ENCODE measurements around the gene AKNA.

Gene AKNA

GRCh38 chr9:114395334-114395617 lies 7.5 kb upstream of the AKNA start:
- DNase-seq, result no peak

GRCh38 chr9:114394523-114395333 lies 6.9 kb upstream of the AKNA start:
- DNase-seq, result no peak

GRCh38 chr9:114392749-114393112 lies 4.9 kb upstream of the AKNA start:
- DNase-seq, result no peak

- no peak for DNase-seq
Measured at GRCh38 chr9:114390952-114391351, 3.2 kb upstream of the AKNA start.

- no peak for DNase-seq
Measured at GRCh38 chr9:114389612-114390368, 2.0 kb upstream of the AKNA start.

GRCh38 chr9:114388764-114389375 lies 1.1 kb upstream of the AKNA start:
- no peak for DNase-seq

GRCh38 chr9:114388357-114388682 lies 538 bp upstream of the AKNA start:
- no peak for DNase-seq

- DNase-seq, result no peak
Measured at GRCh38 chr9:114386886-114387679, 699 bp downstream of the AKNA start.

GRCh38 chr9:114386361-114386885 lies 1.4 kb downstream of the AKNA start:
- no peak for DNase-seq

- no peak for DNase-seq
Measured at GRCh38 chr9:114385397-114386181, 2.2 kb downstream of the AKNA start.

- DNase-seq, result no peak
Measured at GRCh38 chr9:114384836-114385396, 2.9 kb downstream of the AKNA start.

- DNase-seq, result no peak
Measured at GRCh38 chr9:114384341-114384740, 3.4 kb downstream of the AKNA start.

- no peak for DNase-seq
Measured at GRCh38 chr9:114383521-114384231, 4.1 kb downstream of the AKNA start.

- no peak for DNase-seq
Measured at GRCh38 chr9:114382699-114383520, 4.9 kb downstream of the AKNA start.

- DNase-seq, result no peak
Measured at GRCh38 chr9:114378883-114379282, 8.9 kb downstream of the AKNA start.

- no peak for DNase-seq
Measured at GRCh38 chr9:114378016-114378415, 9.8 kb downstream of the AKNA start.

GRCh38 chr9:114376586-114377445 lies 11.0 kb downstream of the AKNA start:
- no peak for DNase-seq

GRCh38 chr9:114375386-114376175 lies 12.2 kb downstream of the AKNA start:
- no peak for DNase-seq

- DNase-seq, result no peak
Measured at GRCh38 chr9:114374936-114375335, 12.8 kb downstream of the AKNA start.
